Measurements from ENCODE around the gene CENPP. TPM values are rescaled to one million over a fixed set of nuclear protein-coding genes. Genes with fewer than 3 reads are reported as not detected.
"Not testable (repeated sequence)": the region's sequence is repeated elsewhere in the genome, so short reads cannot be mapped to it uniquely, and the experiment has no call there.

Gene CENPP
- total RNA-seq, 4 donors from 2014 or later, result 0.88 to 12.0 (median 4.3) TPM

DNA sequence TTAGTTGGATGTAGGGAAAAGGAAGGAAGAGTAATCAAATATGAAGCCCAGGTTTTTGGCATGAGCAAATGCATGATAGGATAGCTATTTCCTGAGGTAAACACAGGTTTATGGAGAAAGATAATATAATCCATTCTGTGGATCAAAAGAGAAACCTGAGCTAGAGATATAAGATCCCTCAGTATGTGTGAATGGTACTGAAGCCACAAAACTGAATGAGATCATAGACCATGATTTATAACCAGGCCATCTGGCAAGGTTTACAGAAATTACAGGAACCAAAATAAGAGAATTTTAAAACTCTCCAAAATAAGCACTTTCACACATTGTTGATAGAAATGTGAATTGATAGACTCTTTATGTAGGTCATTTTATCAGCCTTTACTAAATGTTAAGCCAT, 238.8 kb downstream of the CENPP start:
- TF ChIP-seq POLR2A (IDR thresholded peaks at IDR 0.05), result no peak
- no peak for TF ChIP-seq CTCF (IDR thresholded peaks at IDR 0.05)
- Histone ChIP-seq H3K4me3 (no peak overlapping the region), H3K36me3 (no peaks in the 10 kb centered on the region), H3K27ac (peak overlapping the region; percentile 10 to 36), H3K27me3 (no peaks in the 10 kb centered on the region), H3K4me1 (peaks cover 0 to 5% of the 10 kb centered on the region in 2 donors), H3K9me3 (no peaks in the 10 kb centered on the region)
- no peak for DNase-seq
- intact Hi-C loops (cut with DNase I; ENCODE audit: low total_unique reads), result no loop called here

GRCh38 chr9:92564982-92565381, 239.2 kb downstream of the CENPP start:
- no peaks in the 10 kb centered on the region for H3K36me3 ChIP-seq
- no peaks in the 10 kb centered on the region for H3K27me3 ChIP-seq
- H3K27ac ChIP-seq, result peak overlapping the region; percentile 10 to 36
- H3K4me3 ChIP-seq, result no peak overlapping the region
- intact Hi-C loops (cut with DNase I; ENCODE audit: low total_unique reads), result no loop called here
- no peaks in the 10 kb centered on the region for H3K9me3 ChIP-seq
- H3K4me1 ChIP-seq, result peaks cover 0 to 5% of the 10 kb centered on the region in 2 donors
- TF ChIP-seq POLR2A (IDR thresholded peaks at IDR 0.05) (no peak), CTCF (IDR thresholded peaks at IDR 0.05) (no peak)
- no peak for DNase-seq

GRCh38 chr9:92571871-92572270, 246.1 kb downstream of the CENPP start:
- H3K4me3 ChIP-seq; DNase-seq; H3K9me3 ChIP-seq; intact Hi-C loops (cut with DNase I; ENCODE audit: low total_unique reads); H3K4me1 ChIP-seq; H3K27me3 ChIP-seq; H3K27ac ChIP-seq; H3K36me3 ChIP-seq: not testable (repeated sequence)

- H3K36me3 ChIP-seq; H3K27me3 ChIP-seq; H3K4me3 ChIP-seq; H3K27ac ChIP-seq; intact Hi-C loops (cut with DNase I; ENCODE audit: low total_unique reads); DNase-seq; H3K4me1 ChIP-seq; H3K9me3 ChIP-seq: not testable (repeated sequence)
These were observed 247.9 kb downstream of the CENPP start for GRCh38 chr9:92573612-92574011.

GRCh38 chr9:92576175-92576574, 250.4 kb downstream of the CENPP start:
- no peaks in the 10 kb centered on the region for H3K36me3 ChIP-seq
- no peaks in the 10 kb centered on the region for H3K9me3 ChIP-seq
- no peak overlapping the region for H3K27ac ChIP-seq
- H3K4me3 ChIP-seq, result no peak overlapping the region
- intact Hi-C loops (cut with DNase I; ENCODE audit: low total_unique reads), result no loop called here
- TF ChIP-seq CTCF (IDR thresholded peaks at IDR 0.05), result no peak
- TF ChIP-seq POLR2A (IDR thresholded peaks at IDR 0.05), result no peak
- no peaks in the 10 kb centered on the region for H3K27me3 ChIP-seq
- no peak for DNase-seq
- no peaks in the 10 kb centered on the region for H3K4me1 ChIP-seq

DNA sequence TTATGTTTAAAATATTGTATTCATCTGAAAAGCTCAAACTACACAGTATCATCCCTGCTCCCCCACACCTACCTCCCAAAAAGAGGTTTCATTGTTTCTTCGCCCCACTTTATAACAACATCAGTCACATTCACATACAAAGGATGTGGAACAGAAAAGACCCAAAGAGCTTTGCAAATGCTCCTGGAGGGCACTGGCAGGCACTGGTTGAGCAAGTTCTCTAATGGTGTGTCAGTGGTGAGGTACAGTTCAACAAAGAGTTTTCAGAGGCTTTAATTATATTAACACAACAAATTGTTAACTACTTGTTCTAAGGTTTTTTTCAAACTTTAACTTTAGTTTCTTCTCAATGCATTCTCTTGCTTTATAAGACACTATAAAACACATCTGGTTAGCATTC, 264.2 kb downstream of the CENPP start:
- intact Hi-C loops (cut with DNase I; ENCODE audit: low total_unique reads), result no loop called here
- H3K36me3 ChIP-seq, result no peaks in the 10 kb centered on the region
- no peak for TF ChIP-seq POLR2A (IDR thresholded peaks at IDR 0.05)
- peaks cover 0 to 19% of the 10 kb centered on the region in 2 donors for H3K4me1 ChIP-seq
- H3K9me3 ChIP-seq, result no peaks in the 10 kb centered on the region
- DNase-seq, result no peak
- no peak overlapping the region for H3K4me3 ChIP-seq
- H3K27ac ChIP-seq, result peak overlapping the region; percentile 57
- no peaks in the 10 kb centered on the region for H3K27me3 ChIP-seq

DNA sequence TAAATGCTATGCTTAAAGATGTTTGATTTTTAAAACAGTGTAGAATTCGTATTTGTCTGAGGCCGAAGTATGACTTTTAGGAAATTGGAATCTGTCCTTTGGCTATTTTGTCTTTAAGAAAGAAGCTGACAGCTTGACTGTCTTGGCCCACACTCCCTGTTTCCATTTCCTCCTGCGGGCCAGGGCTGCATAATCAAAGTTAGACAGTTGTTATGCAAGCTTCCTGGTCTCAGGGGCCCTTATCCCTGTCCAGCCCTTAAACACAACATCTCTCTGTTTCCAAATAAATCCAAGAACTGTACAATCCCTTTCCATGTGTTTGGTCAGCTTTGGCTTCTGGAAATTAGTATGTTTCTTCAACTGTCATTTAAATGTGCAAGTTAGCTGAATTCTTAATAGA, 264.6 kb downstream of the CENPP start:
- DNase-seq, result peak; percentile 82 to 85
- H3K4me3 ChIP-seq, result no peak overlapping the region
- intact Hi-C loops (cut with DNase I; ENCODE audit: low total_unique reads), result no loop called here
- H3K36me3 ChIP-seq, result no peaks in the 10 kb centered on the region
- peak overlapping the region; percentile 57 for H3K27ac ChIP-seq
- no peaks in the 10 kb centered on the region for H3K9me3 ChIP-seq
- H3K4me1 ChIP-seq, result peaks cover 0 to 19% of the 10 kb centered on the region in 2 donors
- TF ChIP-seq POLR2A (IDR thresholded peaks at IDR 0.05), result no peak
- TF ChIP-seq CTCF (IDR thresholded peaks at IDR 0.05), result no peak
- H3K27me3 ChIP-seq, result no peaks in the 10 kb centered on the region
